Lung (tissue), 12 donors: Measurements from ENCODE around the gene CKB. TPM values are rescaled to one million over a fixed set of nuclear protein-coding genes. Genes with fewer than 3 reads are reported as not detected.

ENCODE experiments used
- ATAC-seq: fragments of 200-7000 bp; cut with Tn5 transposase; one replicate; pipeline ENCODE4 v1.9.1; 2020; ENCODE audit warnings: moderate number of reproducible peaks; ENCODE audit not compliant: insufficient read depth, low FRiP score
- DNase-seq, 3 donors: peaks; one replicate each; pipeline ENCODE4 v3.0.0-alpha.2; 2013 to 2017
- H3K27ac ChIP-seq, 2 donors: one replicate each; pipeline ENCODE4 v1.5.1; 2013; ENCODE audit warnings: mild to moderate bottlenecking in 2 of 2, moderate library complexity in 2 of 2, control low read depth in 1 of 2, inconsistent platforms in 1 of 2, low read depth in 1 of 2, low read length in 1 of 2
- H3K27me3 ChIP-seq, 3 donors: one replicate each; pipeline ENCODE4 v1.5.1; 2013; ENCODE audit warnings: low read length in 2 of 3; ENCODE audit not compliant: control insufficient read depth in 3 of 3, insufficient read depth in 3 of 3
- H3K36me3 ChIP-seq, 4 donors: one replicate each; pipeline ENCODE4 v1.5.1; 2013; ENCODE audit warnings: low read length in 4 of 4, mild to moderate bottlenecking in 1 of 4, moderate library complexity in 1 of 4; ENCODE audit not compliant: control insufficient read depth in 4 of 4, insufficient read depth in 4 of 4
- H3K4me1 ChIP-seq, 5 donors: one replicate each; pipeline ENCODE4 v1.5.1; 2013; ENCODE audit warnings: low read length in 5 of 5, mild to moderate bottlenecking in 2 of 5, moderate library complexity in 1 of 5; ENCODE audit not compliant: control insufficient read depth in 5 of 5, insufficient read depth in 5 of 5
- H3K4me3 ChIP-seq: one replicate; pipeline ENCODE4 v1.5.1; 2013; ENCODE audit warnings: mild to moderate bottlenecking, control low read depth, moderate library complexity
- H3K9ac ChIP-seq, 2 donors: one replicate each; pipeline ENCODE4 v1.5.1; 2013; ENCODE audit warnings: low read length in 2 of 2, control low read depth in 1 of 2; ENCODE audit not compliant: insufficient read depth in 1 of 2
- H3K9me3 ChIP-seq, 4 donors: one replicate each; pipeline ENCODE4 v1.5.1; 2013; ENCODE audit warnings: low read length in 3 of 4, mild to moderate bottlenecking in 1 of 4, moderate library complexity in 1 of 4; ENCODE audit not compliant: control insufficient read depth in 4 of 4, insufficient read depth in 3 of 4
- WGBS, 2 donors: extraction: QIAGEN DNeasy Blood & Tissue Kit; methylation state at CpG; one replicate each; pipeline ENCODE4 v1.1.7; 2013; 5-methylcytosine and 5-hydroxymethylcytosine counted together
- polyA plus RNA-seq, 2 donors: library from polyadenylated mRNA; stranded (reverse); fragments of 200-250 nt; gene quantifications; one replicate each; pipeline ENCODE4 v1.2.1, GENCODE V29; 2013
- total RNA-seq, 2 donors: library from RNA; depleted of rRNA in 1 of 2; stranded (reverse); fragments of >200 nt in 1 of 2; gene quantifications; one replicate each; pipeline ENCODE4 v1.2.1, GENCODE V29; 2014 to 2021
- TF ChIP-seq, protein P1 (sequence below): IDR thresholded peaks from 2 replicates; pipeline ENCODE4 v1.5.1; 2012; ENCODE audit warnings: mild to moderate bottlenecking; ENCODE audit errors: control extremely low read depth, extremely low read depth
- donor health status: control.
- donor health status: control.
- donor health status: Bipolar disorder and iron deficiency.
- donor health status: healthy.
- donor health status: DM: yes; HTN: yes; CAD: no.

CKB gene
- total and polyA plus RNA-seq, 4 donors, result 111 to 356 (median 277) TPM

DNA sequence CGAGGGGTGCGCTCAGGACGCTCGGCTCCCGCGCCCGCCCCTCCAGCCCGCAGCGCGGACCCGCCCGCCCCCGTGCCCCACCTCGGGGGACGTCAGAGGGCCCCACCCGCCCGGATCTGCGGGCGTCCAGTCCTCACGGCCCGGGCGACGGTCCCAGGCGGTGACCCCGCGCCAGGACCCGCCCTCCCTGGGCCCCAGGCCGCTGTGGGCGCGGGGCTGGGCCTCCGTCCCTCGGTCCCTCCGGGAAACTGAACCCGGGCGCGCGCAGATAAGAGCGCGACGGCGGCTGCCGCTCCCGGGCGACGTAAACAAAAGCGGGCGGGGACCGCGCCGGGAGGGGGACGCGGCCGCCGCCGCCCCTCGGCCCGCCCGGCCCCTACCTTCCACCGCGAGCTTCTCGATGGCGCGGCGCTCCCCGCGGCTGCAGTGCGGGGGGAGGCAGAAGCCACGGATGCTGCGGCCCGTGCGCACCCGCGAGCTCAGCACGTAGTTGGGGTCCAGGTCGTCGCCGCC is 1.1 kb downstream of the CKB start:
- Histone ChIP-seq H3K27me3 (no peaks in the 10 kb centered on the region), H3K4me3 (peak overlapping the region; percentile 46), H3K36me3 (no peaks in the 10 kb centered on the region), H3K9me3 (no peaks in the 10 kb centered on the region), H3K27ac (peak overlapping the region; percentile 59 to 80), H3K4me1 (peaks cover 0 to 53% (median 26%) of the 10 kb centered on the region in 5 donors), H3K9ac (no peak overlapping the region)
- ATAC-seq, result peak; percentile 22
- DNase-seq, result no peak
- TF ChIP-seq, protein P1, sequence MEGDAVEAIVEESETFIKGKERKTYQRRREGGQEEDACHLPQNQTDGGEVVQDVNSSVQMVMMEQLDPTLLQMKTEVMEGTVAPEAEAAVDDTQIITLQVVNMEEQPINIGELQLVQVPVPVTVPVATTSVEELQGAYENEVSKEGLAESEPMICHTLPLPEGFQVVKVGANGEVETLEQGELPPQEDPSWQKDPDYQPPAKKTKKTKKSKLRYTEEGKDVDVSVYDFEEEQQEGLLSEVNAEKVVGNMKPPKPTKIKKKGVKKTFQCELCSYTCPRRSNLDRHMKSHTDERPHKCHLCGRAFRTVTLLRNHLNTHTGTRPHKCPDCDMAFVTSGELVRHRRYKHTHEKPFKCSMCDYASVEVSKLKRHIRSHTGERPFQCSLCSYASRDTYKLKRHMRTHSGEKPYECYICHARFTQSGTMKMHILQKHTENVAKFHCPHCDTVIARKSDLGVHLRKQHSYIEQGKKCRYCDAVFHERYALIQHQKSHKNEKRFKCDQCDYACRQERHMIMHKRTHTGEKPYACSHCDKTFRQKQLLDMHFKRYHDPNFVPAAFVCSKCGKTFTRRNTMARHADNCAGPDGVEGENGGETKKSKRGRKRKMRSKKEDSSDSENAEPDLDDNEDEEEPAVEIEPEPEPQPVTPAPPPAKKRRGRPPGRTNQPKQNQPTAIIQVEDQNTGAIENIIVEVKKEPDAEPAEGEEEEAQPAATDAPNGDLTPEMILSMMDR, result no peak
- 0 to 1% methylated on average over 61 to 77 of the region's 77 CpGs for WGBS, 2 donors

DNA sequence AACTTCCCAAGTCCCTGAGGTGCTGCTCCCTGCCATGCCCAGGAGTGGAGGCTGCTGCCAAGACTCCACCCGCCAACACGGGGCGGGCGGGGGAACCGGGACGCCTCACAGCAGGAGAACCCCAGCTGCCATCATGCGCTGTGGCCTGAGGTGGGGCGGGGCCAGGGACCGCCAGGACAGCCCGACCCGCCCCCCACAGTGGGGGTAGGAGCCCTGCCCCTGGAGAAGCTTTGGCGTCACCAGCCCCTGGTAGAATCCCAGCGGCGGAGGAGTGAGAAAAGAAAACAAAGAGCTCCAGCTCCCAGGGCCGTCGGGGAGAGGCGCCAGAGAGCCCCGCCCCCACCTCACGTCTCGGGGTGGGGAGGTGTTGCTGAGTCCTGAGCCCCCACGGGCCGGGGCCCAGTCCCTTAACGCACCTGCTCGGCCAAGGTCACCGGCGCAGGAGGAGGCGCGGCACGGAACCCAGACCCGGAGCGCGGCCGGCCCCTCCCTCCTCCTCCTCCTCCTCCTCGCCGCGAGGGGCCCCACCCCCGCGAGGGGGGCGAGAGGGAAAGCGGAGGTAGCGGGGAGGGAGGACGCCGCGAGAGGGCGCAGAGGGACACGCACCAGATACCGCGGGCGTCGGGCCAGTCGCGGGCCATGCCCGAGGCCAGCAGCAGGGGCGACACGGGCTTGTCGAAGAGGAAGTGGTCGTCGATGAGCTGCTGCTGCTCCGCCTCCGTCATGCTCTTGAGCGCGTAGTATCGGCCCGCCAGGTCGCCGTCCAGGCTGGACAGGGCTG is 1.8 kb downstream of the CKB start:
- 2% methylated on average over 49 to 66 of the region's 66 CpGs for WGBS, 2 donors
- Histone ChIP-seq H3K4me3 (peak overlapping the region; percentile 15), H3K36me3 (no peaks in the 10 kb centered on the region), H3K27me3 (no peaks in the 10 kb centered on the region), H3K9ac (no peak overlapping the region), H3K27ac (peak overlapping the region; percentile 59 to 80), H3K4me1 (peaks cover 0 to 49% (median 21%) of the 10 kb centered on the region in 5 donors), H3K9me3 (no peaks in the 10 kb centered on the region)
- TF ChIP-seq, protein P1, result peak; percentile 28
- DNase-seq, result peak; percentile 79 to 90 (median 88)
- ATAC-seq, result peak; percentile 73

DNA sequence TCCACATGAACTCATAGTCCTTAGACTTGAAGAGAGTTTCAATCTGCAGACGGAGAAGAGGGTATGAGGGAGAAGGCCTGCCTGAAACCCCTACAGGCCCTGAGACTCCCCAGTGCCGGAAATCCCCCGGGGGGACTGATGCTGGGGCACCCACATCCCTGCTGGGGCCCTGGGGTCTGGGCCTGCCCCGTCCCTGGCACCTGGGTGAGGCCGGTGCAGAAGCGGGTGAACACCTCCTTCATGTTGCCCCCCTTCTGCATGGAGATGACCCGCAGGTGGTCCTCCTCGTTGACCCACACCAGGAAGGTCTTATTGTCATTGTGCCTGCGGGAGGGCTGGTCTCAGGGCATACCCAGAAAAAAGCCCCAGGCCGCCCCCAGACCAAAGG is 2.4 kb downstream of the CKB start:
- H3K9ac ChIP-seq, result no peak overlapping the region
- peak overlapping the region in 1 of 2 donors; percentile 80 for H3K27ac ChIP-seq
- ATAC-seq, result no peak
- H3K27me3 ChIP-seq, result no peaks in the 10 kb centered on the region
- H3K9me3 ChIP-seq, result no peaks in the 10 kb centered on the region
- TF ChIP-seq, protein P1, result no peak
- H3K4me1 ChIP-seq, result peaks cover 0 to 43% (median 21%) of the 10 kb centered on the region in 5 donors
- 64 to 80% methylated on average over 10 of the region's 10 CpGs for WGBS, 2 donors
- no peaks in the 10 kb centered on the region for H3K36me3 ChIP-seq
- H3K4me3 ChIP-seq, result no peak overlapping the region
- DNase-seq, result no peak
